Mucosa of stomach (tissue), 1 donor: ENCODE results near the gene POU6F2.

Source experiments
- H3K27me3 ChIP-seq: one replicate; pipeline ENCODE4 v1.7.0; 2013; ENCODE audit warnings: mild to moderate bottlenecking, low read length; ENCODE audit not compliant: control insufficient read depth, insufficient read depth
- H3K36me3 ChIP-seq: one replicate; pipeline ENCODE4 v1.7.0; 2013; ENCODE audit warnings: low read length; ENCODE audit not compliant: control insufficient read depth, insufficient read depth
- H3K4me1 ChIP-seq: one replicate; pipeline ENCODE4 v1.7.0; 2013; ENCODE audit warnings: mild to moderate bottlenecking, low read length; ENCODE audit not compliant: control insufficient read depth, insufficient read depth
- H3K4me3 ChIP-seq: one replicate; pipeline ENCODE4 v1.7.0; 2013; ENCODE audit warnings: low read length
- H3K9ac ChIP-seq: one replicate; pipeline ENCODE4 v1.7.0; 2013; ENCODE audit warnings: mild to moderate bottlenecking, low read length, moderate library complexity
- H3K9me3 ChIP-seq: one replicate; pipeline ENCODE4 v1.7.0; 2013; ENCODE audit warnings: mild to moderate bottlenecking, low read length, moderate library complexity; ENCODE audit not compliant: control insufficient read depth
- donor health status: Pancreatic carcinoma.

The POU6F2 gene

DNA sequence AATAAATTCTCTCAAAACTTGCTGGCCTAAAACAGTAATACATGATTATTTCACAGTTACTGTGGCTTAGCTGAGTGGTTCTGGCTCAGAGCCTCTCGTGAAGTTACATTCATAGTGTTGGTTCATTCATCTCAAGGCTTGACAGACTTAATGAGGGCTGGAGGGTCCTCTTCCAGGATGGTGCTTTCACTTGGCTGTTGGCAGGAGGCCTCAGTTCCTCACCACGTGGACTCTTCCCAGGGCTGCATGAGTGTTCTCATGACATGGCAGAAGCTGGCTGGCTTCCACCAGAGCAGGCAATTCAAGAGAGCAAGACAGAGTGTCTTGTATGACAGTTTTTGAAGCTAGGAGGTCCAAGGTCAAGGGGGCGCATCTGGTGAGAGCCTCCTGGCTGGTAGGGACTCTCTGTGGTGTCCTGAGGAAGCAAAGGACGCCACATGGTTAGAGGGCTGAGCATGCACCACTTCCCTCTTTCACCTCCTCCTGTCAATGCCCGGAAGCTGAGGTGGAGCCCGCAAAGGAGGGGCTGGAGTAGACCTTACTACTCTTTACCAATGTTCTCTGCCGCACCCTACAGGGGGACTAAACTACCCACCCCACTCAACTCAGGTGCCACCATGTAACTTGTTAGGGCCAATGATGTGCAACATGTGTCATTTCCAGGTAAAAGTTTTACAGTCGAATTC is 530.3 kb downstream of the POU6F2 start:
- no peaks in the 10 kb centered on the region for H3K9me3 ChIP-seq
- no peaks in the 10 kb centered on the region for H3K4me1 ChIP-seq
- no peak overlapping the region for H3K4me3 ChIP-seq
- no peaks in the 10 kb centered on the region for H3K36me3 ChIP-seq
- no peak overlapping the region for H3K9ac ChIP-seq
- peaks cover under 1% of the 10 kb centered on the region for H3K27me3 ChIP-seq

DNA sequence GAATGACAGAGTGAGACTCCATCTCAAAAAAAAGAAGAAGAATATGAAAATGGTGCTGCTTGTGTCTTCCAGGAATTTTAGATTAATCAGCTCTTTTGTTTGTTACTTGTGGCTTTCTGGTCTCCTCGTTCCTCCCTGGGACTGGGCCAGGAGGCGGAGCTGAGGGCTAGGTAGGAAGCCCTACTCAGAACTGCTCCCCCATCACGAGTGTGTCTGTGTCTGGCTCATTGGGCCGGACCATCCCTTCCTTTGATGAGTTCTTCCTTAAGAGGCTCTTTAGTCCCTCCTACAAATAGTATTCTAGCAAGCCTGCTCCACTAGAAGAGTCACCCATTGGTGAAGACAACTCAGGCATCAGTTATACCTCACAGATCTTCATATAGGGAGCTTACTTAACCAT is 531.7 kb downstream of the POU6F2 start:
- H3K9ac ChIP-seq, result no peak overlapping the region
- H3K9me3 ChIP-seq, result no peaks in the 10 kb centered on the region
- no peaks in the 10 kb centered on the region for H3K36me3 ChIP-seq
- no peaks in the 10 kb centered on the region for H3K27me3 ChIP-seq
- no peaks in the 10 kb centered on the region for H3K4me1 ChIP-seq
- H3K4me3 ChIP-seq, result no peak overlapping the region

DNA sequence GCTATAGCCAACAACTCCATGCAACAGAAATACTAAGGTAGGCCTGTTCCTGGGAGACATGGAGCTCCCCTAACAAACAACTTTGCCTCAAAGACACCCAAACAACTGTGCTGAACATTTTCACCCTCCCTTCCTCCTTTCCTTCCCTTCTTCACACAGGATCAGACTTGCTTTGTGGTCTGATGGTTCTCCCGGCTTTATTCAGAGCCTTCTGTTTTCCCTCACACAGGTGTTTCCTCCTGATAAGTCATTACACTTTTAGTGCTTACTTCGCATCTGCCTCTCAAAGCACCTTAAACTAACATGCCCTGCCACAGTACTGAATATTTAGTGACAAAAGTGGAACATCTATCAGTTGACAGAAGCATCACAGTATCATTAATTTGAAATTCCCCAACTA is 532.2 kb downstream of the POU6F2 start:
- Histone ChIP-seq H3K9me3 (no peaks in the 10 kb centered on the region), H3K36me3 (no peaks in the 10 kb centered on the region), H3K9ac (no peak overlapping the region), H3K4me1 (no peaks in the 10 kb centered on the region), H3K27me3 (no peaks in the 10 kb centered on the region), H3K4me3 (no peak overlapping the region)

DNA sequence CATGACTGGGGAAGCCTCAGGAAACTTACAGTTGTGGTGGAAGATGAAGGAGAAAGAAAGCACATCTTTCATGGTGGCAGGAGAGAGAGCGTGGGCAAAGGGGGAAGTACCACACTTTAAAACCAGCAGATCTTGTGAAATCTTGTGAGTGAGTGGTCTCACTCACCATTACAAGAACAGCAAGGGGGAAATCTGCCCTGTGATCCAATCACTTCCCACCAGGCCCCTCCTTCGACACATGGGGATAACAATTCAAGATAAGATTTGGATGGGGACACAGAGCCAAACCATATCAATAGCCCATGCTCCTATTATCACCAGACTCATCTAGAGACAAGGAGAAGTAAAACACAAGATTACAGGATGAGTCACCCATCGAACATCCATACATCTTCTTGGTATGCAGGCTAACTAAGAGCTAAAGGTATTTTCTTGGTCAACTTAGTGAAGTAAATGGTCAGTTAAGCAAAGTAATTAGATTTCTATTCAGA is 533.2 kb downstream of the POU6F2 start:
- H3K4me3 ChIP-seq, result no peak overlapping the region
- no peaks in the 10 kb centered on the region for H3K9me3 ChIP-seq
- no peaks in the 10 kb centered on the region for H3K4me1 ChIP-seq
- no peak overlapping the region for H3K9ac ChIP-seq
- H3K36me3 ChIP-seq, result no peaks in the 10 kb centered on the region
- no peaks in the 10 kb centered on the region for H3K27me3 ChIP-seq

DNA sequence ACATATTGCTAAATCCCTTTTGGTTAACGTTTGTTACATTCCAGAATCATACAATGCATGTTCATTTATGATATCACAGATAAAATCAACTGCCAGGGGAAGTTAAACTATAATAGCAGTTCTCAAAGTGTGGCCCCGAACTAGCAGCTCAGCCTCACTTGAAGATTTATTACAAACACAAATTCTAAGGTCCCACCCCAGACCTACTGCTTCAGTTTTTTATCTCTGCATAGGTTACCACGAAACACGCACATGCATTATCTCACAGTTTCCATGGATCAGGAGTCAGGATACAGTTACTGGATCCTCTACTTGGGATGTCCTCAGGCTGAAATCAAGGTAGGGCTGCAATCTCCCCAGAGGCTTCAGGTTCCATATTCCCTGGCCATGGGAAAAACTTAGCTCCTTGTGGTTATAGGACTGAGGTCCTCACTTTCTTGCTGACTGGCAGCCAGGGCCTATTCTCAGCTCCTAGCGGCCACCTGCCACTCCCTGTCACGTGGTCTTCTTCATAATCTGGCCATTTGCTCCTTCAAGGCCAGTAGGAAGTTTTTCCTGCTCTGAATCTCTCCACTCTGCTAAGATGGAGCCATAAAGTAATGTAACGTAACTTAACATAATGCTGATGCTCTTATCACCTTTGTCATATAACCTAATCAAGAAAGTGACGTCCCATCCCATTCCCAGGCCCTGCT is 538.0 kb downstream of the POU6F2 start:
- Histone ChIP-seq H3K9ac (no peak overlapping the region), H3K4me3 (no peak overlapping the region), H3K36me3 (no peaks in the 10 kb centered on the region)

DNA sequence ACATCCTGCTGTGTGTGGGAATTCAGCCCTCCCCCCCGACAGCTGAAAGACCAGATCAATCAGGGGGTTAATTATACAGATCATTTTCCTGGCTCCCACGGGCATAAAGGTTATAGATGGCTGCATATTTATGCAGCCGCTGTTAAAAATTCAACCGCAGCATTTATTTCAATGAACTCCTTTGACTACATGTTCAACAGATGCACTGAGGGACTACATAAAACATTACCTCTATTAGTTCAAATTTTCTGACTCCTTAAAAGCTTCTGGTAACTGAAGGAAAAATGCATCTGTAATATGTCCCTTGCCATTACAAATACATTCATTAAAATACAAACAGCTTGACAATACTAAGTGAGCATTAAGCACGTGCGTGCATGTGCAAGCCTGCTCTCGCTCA is 538.8 kb downstream of the POU6F2 start:
- Histone ChIP-seq H3K4me3 (no peak overlapping the region), H3K4me1 (no peaks in the 10 kb centered on the region), H3K27me3 (no peaks in the 10 kb centered on the region), H3K36me3 (no peaks in the 10 kb centered on the region), H3K9ac (no peak overlapping the region), H3K9me3 (no peaks in the 10 kb centered on the region)

More for the DNA sequence above, 538.0 kb downstream of the POU6F2 start:
- no peaks in the 10 kb centered on the region for H3K9me3 ChIP-seq
- H3K4me1 ChIP-seq, result no peaks in the 10 kb centered on the region
- H3K27me3 ChIP-seq, result no peaks in the 10 kb centered on the region

DNA sequence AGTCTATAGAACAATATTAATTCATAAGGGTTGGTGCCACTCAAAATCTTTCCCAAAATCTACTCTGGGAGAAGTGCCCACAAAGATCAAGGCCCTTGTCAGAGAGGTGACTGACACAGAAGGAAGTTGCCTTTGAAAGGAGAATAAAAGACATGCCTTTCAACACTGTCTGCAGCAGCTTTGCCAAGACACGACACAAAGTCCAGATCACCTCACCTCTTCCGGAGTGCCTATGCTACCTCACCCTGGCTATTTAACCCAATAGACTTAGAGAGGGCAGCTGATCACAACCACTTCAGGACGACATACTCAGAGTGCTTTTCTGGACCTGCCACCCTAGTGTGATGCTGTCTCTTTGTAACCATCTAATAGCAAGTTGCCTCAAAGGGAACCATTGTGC is 539.5 kb downstream of the POU6F2 start:
- Histone ChIP-seq H3K36me3 (no peaks in the 10 kb centered on the region), H3K27me3 (no peaks in the 10 kb centered on the region), H3K4me3 (no peak overlapping the region), H3K9me3 (no peaks in the 10 kb centered on the region), H3K9ac (no peak overlapping the region), H3K4me1 (no peaks in the 10 kb centered on the region)
